Adipocyte (in vitro differentiated cells): ENCODE measurements around the gene LAT.
"Not testable (repeated sequence)": the region's sequence is repeated elsewhere in the genome, so short reads cannot be mapped to it uniquely, and the experiment has no call there.

Experiments used
- DNase-seq: peaks from one replicate; pipeline ENCODE4 v3.0.0-alpha.2; 2015; ENCODE audit warnings: low read depth
- H3K27me3 ChIP-seq: replicated peaks from 2 replicates; pipeline ENCODE4 v1.7.0; 2013; ENCODE audit warnings: mild to moderate bottlenecking, low read length, moderate library complexity; ENCODE audit not compliant: control insufficient read depth, insufficient read depth
- H3K36me3 ChIP-seq: 2 replicates; pipeline ENCODE4 v1.7.0; 2013; ENCODE audit warnings: low read length, mild to moderate bottlenecking, moderate library complexity; ENCODE audit not compliant: control insufficient read depth, insufficient read depth, severe bottlenecking
- H3K4me1 ChIP-seq: 2 replicates; pipeline ENCODE4 v1.7.0; 2013; ENCODE audit warnings: mild to moderate bottlenecking, low read length, moderate library complexity; ENCODE audit not compliant: control insufficient read depth, insufficient read depth
- H3K4me3 ChIP-seq: 2 replicates; pipeline ENCODE4 v1.7.0; 2013; ENCODE audit warnings: mild to moderate bottlenecking, low read length, moderate library complexity
- H3K9ac ChIP-seq: 2 replicates; pipeline ENCODE4 v1.7.0; 2013; ENCODE audit warnings: mild to moderate bottlenecking, low read length, moderate library complexity
- H3K9me3 ChIP-seq: 2 replicates; pipeline ENCODE4 v1.7.0; 2013; ENCODE audit warnings: mild to moderate bottlenecking, low read length, moderate library complexity; ENCODE audit not compliant: control insufficient read depth

Gene LAT

GRCh38 chr16:28958216-28958615, 26.6 kb upstream of the LAT start:
- Histone ChIP-seq H3K4me1 (no peaks in the 10 kb centered on the region), H3K9me3 (no peaks in the 10 kb centered on the region), H3K27me3 (no peaks in the 10 kb centered on the region), H3K36me3 (peaks cover 59% of the 10 kb centered on the region), H3K4me3 (no peak overlapping the region), H3K9ac (no peak overlapping the region)
- DNase-seq = no peak

- no peak overlapping the region for H3K9ac ChIP-seq
- no peaks in the 10 kb centered on the region for H3K9me3 ChIP-seq
- H3K4me3 ChIP-seq = no peak overlapping the region
- peaks cover 65% of the 10 kb centered on the region for H3K36me3 ChIP-seq
- no peaks in the 10 kb centered on the region for H3K27me3 ChIP-seq
- DNase-seq = no peak
- H3K4me1 ChIP-seq = no peaks in the 10 kb centered on the region
Measured at GRCh38 chr16:28958836-28959235, 26.0 kb upstream of the LAT start.

- no peak overlapping the region for H3K4me3 ChIP-seq
- no peaks in the 10 kb centered on the region for H3K27me3 ChIP-seq
- H3K4me1 ChIP-seq = no peaks in the 10 kb centered on the region
- no peak overlapping the region for H3K9ac ChIP-seq
- H3K9me3 ChIP-seq = no peaks in the 10 kb centered on the region
- no peak for DNase-seq
- H3K36me3 ChIP-seq = peaks cover 49% of the 10 kb centered on the region
Measured at GRCh38 chr16:28964072-28964471, 20.8 kb upstream of the LAT start.

- Histone ChIP-seq H3K27me3 (no peaks in the 10 kb centered on the region), H3K36me3 (peaks cover 44% of the 10 kb centered on the region), H3K9ac (no peak overlapping the region), H3K4me3 (no peak overlapping the region), H3K4me1 (no peaks in the 10 kb centered on the region), H3K9me3 (no peaks in the 10 kb centered on the region)
- no peak for DNase-seq
Measured at GRCh38 chr16:28964496-28964895, 20.4 kb upstream of the LAT start.

- H3K9ac ChIP-seq = no peak overlapping the region
- DNase-seq = no peak
- no peaks in the 10 kb centered on the region for H3K9me3 ChIP-seq
- peaks cover 29% of the 10 kb centered on the region for H3K36me3 ChIP-seq
- H3K4me3 ChIP-seq = no peak overlapping the region
- no peaks in the 10 kb centered on the region for H3K27me3 ChIP-seq
- no peaks in the 10 kb centered on the region for H3K4me1 ChIP-seq
Measured at GRCh38 chr16:28967156-28967555, 17.7 kb upstream of the LAT start.

GRCh38 chr16:28969696-28970095, 15.2 kb upstream of the LAT start:
- H3K27me3 ChIP-seq, H3K36me3 ChIP-seq, H3K9ac ChIP-seq, H3K4me3 ChIP-seq, DNase-seq, H3K9me3 ChIP-seq, H3K4me1 ChIP-seq: not testable (repeated sequence)

GRCh38 chr16:28974007-28974436, 10.8 kb upstream of the LAT start:
- Histone ChIP-seq H3K4me1 (peaks cover 11% of the 10 kb centered on the region), H3K9ac (peak overlapping the region; percentile 97), H3K27me3 (no peaks in the 10 kb centered on the region), H3K9me3 (no peaks in the 10 kb centered on the region), H3K4me3 (peak overlapping the region; percentile 99), H3K36me3 (peaks cover 7% of the 10 kb centered on the region)
- DNase-seq = peak; percentile 85

- Histone ChIP-seq H3K36me3 (peaks cover 11% of the 10 kb centered on the region), H3K4me1 (peaks cover 11% of the 10 kb centered on the region), H3K27me3 (no peaks in the 10 kb centered on the region), H3K9me3 (no peaks in the 10 kb centered on the region), H3K9ac (peak within 1 kb of the TSS; percentile 97), H3K4me3 (peak within 1 kb of the TSS; percentile 99)
- peak; percentile 99 for DNase-seq
Measured at GRCh38 chr16:28974437-28975157, 10.3 kb upstream of the LAT start, which contains the start of gene SPNS1. SPNS1 (plus strand) TSS chr16:28974778; CDS start chr16:28975152, 374 bp downstream.

GRCh38 chr16:28975158-28975599, 9.7 kb upstream of the LAT start:
- DNase-seq = peak; percentile 31
- peaks cover 11% of the 10 kb centered on the region for H3K4me1 ChIP-seq
- no peaks in the 10 kb centered on the region for H3K27me3 ChIP-seq
- H3K4me3 ChIP-seq = peak overlapping the region; percentile 99
- H3K36me3 ChIP-seq = peaks cover 11% of the 10 kb centered on the region
- peak overlapping the region; percentile 97 for H3K9ac ChIP-seq
- no peaks in the 10 kb centered on the region for H3K9me3 ChIP-seq

- no peaks in the 10 kb centered on the region for H3K9me3 ChIP-seq
- peaks cover 34% of the 10 kb centered on the region for H3K36me3 ChIP-seq
- no peak overlapping the region for H3K4me3 ChIP-seq
- no peak overlapping the region for H3K9ac ChIP-seq
- DNase-seq = no peak
- no peaks in the 10 kb centered on the region for H3K27me3 ChIP-seq
- peaks cover 11% of the 10 kb centered on the region for H3K4me1 ChIP-seq
Measured at GRCh38 chr16:28977703-28978662, 6.9 kb upstream of the LAT start.

- H3K9ac ChIP-seq, H3K9me3 ChIP-seq, H3K27me3 ChIP-seq, H3K4me3 ChIP-seq, DNase-seq, H3K4me1 ChIP-seq: not testable (repeated sequence)
- peaks cover 48% of the 10 kb centered on the region for H3K36me3 ChIP-seq
Measured at GRCh38 chr16:28980330-28980729, 4.5 kb upstream of the LAT start.
